ENCODE measurements around the gene TMEM126B.

The TMEM126B gene

GRCh38 chr11:85672105-85672902 is 43.9 kb downstream of the TMEM126B start:
- TF ChIP-seq CTCF (conservative IDR thresholded peaks at IDR 0.05; ENCODE audit: low read length): no peak
- no peak overlapping the region for H3K4me3 ChIP-seq (ENCODE audit: low read length)
- DNase-seq (ENCODE audit: low read depth): no peak

- no peak for TF ChIP-seq CTCF (conservative IDR thresholded peaks at IDR 0.05; ENCODE audit: low read length)
- H3K4me3 ChIP-seq (ENCODE audit: low read length): no peak overlapping the region
- no peak for DNase-seq (ENCODE audit: low read depth)
Measured at GRCh38 chr11:85673393-85673792, 45.0 kb downstream of the TMEM126B start.

DNA sequence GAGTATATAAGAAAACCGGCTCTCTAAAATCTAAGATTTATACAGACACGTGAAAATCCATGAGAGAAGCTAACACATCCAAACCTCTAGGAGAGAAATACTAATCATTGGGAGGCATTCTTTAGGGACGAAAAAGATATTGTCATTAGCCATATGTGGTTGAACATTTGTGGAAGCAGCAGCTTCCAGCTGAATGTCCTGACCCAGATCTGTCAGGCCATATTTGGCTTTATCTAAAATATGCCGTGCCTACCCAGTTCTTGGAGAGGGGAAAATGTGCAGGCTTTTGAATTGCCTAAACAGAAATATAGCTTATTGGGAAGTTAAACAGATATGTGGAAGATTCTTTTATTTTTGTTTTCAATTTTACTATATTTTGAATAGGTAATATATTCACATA is 51.2 kb downstream of the TMEM126B start:
- TF ChIP-seq CTCF (conservative IDR thresholded peaks at IDR 0.05; ENCODE audit: low read length): no peak
- no peak for DNase-seq (ENCODE audit: low read depth)
- H3K4me3 ChIP-seq (ENCODE audit: low read length): no peak overlapping the region

DNA sequence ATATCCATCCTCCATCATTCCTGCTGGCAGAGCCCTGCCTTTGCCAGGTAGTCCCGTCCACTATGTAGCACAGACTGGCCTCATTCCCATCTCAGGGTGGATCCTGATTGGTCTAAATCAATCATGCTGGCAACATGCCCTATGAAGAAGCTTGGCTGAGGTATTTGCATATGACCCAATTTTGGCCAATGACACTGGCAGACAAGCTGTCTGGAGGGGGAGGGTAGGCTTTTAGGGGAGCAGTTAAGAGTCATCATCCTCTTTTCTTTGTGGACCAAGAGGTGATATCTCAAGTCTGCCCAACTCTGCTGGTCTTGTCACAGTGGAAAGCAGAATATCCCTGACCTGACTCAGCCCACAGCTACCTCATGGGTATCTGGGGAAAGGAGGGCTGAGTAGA is 52.5 kb downstream of the TMEM126B start:
- DNase-seq (ENCODE audit: low read depth): no peak
- TF ChIP-seq CTCF (conservative IDR thresholded peaks at IDR 0.05; ENCODE audit: low read length): no peak

DNA sequence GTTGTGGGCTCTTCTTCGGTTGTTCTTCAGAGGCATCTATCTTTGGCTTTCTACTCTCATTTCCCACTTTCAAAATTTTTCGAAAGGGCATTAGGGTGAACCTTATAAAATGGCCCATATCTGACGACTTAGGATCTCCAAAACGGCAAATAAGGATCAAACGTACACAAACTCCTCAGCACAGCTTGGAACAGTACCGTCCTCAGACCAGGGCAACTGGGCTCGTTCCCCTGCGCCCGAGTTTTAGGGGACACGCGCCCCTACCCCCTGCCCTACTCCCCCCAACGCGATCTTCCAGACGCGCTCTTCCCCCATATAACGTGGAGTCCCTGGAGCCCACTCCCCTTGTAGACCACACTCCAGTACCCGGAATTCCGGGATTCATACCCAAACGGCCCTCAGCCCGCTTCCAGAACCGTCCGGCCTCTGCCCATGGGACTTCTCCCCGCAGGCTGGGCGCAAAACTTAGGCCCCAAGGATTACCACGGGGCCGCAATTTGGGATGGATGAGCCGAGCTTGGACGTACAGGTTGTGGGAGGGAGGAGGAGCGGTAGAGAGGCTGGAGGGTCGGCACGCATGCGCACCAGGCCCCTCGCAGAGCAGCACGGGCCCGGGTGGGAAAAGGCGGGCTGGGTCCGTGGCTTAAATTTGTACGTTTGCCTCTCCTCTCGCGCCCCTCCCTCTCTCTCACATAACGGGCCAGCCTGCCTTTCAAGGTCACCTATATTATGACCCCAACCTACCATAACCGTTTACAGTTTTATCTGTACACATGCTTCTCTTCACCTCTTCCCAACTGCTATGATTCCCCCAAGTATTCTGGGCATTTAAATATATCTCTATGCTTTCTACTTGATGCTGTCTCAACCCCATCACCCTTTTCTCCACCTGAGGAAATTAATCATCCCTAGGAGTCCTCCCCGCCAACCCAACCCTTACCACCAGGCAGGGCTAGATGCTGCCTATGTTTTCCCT is 54.2 kb downstream of the TMEM126B start:
- peak overlapping the region; percentile 76 for H3K4me3 ChIP-seq (ENCODE audit: low read length)
- no peak for TF ChIP-seq CTCF (conservative IDR thresholded peaks at IDR 0.05; ENCODE audit: low read length)
- DNase-seq (ENCODE audit: low read depth): peak; percentile 61

More for the DNA sequence above, 52.5 kb downstream of the TMEM126B start:
- no peak overlapping the region for H3K4me3 ChIP-seq (ENCODE audit: low read length)

DNA sequence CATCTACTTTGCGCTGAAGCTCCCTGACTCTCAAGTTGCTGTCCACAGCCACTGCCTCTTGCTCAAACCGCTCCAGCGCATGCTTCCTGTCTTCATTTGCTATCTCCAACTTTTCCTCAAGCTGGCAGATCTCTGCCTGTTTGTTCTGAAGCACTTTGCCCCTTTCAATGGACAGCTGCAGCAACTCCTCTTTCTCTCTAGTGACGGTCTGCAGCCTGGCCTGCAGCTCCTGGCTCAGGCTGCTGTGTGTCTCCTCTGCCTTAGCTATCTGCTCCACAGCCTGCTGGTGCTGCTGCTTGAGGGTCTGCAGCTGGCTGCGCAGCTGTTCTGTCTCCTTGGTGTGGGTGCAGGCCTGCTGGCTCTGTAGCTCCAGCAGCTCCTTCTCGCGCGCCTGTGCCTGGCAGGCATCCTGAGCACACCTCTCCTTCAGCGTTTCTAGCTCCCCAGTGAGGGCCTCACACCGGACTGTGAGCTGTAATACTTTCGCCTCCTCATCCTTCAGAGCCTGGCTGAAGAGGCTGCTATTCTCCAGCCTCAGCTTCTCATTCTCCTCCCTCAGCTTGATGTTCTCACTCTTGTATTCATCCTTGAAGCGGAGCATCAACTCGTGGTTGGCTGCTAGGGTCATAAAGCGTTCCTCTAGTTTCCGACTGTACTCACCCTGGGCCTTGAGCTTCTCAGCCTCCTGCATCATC is 56.9 kb downstream of the TMEM126B start:
- TF ChIP-seq CTCF (conservative IDR thresholded peaks at IDR 0.05; ENCODE audit: low read length): no peak
- peak overlapping the region; percentile 67 for H3K4me3 ChIP-seq (ENCODE audit: low read length)
- DNase-seq (ENCODE audit: low read depth): peak; percentile 46
